Caco-2 (cell line): ENCODE measurements around the gene C22orf31. TPM values are rescaled to one million over a fixed set of nuclear protein-coding genes. Genes with fewer than 3 reads are reported as not detected.
A peak's percentile ranks its signal among the peaks of the same experiment; 100 is the strongest.

Experiments used
- BruUV-seq: library from RNA; stranded (reverse); fragments of 400-500 nt; replicated peaks from 2 replicates; lab custom pipeline; 2021; lab: Mats Ljungman, UMichigan
- CTCF ChIA-PET: fragments of 300-600 bp; sonication (Branson Sonifier 250); formaldehyde crosslinking; loops from one replicate; lab custom pipeline; 2022; ENCODE audit warnings: antibody characterized with exemption; lab: Charles Lee
- POLR2A ChIA-PET: fragments of 300-600 bp; sonication (Branson Sonifier 250); formaldehyde crosslinking; loops from one replicate; lab custom pipeline; 2022; ENCODE audit warnings: antibody characterized with exemption; lab: Charles Lee
- DNase-seq, 2 experiments: peaks; one replicate each; pipeline versions ENCODE4 v3.0.0 to v3.0.0-alpha.2; 2020 to 2022
- H3K27me3 ChIP-seq: replicated peaks from 2 replicates; pipeline ENCODE4 v1.6.0; 2011; ENCODE audit warnings: low read length; ENCODE audit not compliant: control insufficient read depth, insufficient read depth
- H3K36me3 ChIP-seq: 2 replicates; pipeline ENCODE4 v1.5.1; 2011; ENCODE audit warnings: low read length; ENCODE audit not compliant: control insufficient read depth, insufficient read depth
- H3K4me1 ChIP-seq: fragments of 250-450 bp; sonication (Bioruptor Pico); 2 replicates; pipeline ENCODE4 v1.5.1; 2020; ENCODE audit warnings: mild to moderate bottlenecking
- H3K4me3 ChIP-seq: 2 replicates; pipeline ENCODE4 v1.5.1; 2011; ENCODE audit warnings: low read depth, mild to moderate bottlenecking, control low read depth, low read length
- H3K9me3 ChIP-seq: fragments of 250-450 bp; sonication (Bioruptor Pico); 2 replicates; pipeline ENCODE4 v1.5.1; 2020; ENCODE audit warnings: mild to moderate bottlenecking, moderate library complexity
- H3K27ac Mint-ChIP-seq: one replicate; pipeline ENCODE4 v1.8.0; 2022; ENCODE audit warnings: mixed read lengths; ENCODE audit not compliant: unreplicated experiment
- H3K27me3 Mint-ChIP-seq: one replicate; pipeline ENCODE4 v1.8.0; 2022; ENCODE audit warnings: mixed read lengths; ENCODE audit not compliant: insufficient read depth, unreplicated experiment
- H3K36me3 Mint-ChIP-seq: one replicate; pipeline ENCODE4 v1.8.0; 2022; ENCODE audit warnings: mild to moderate bottlenecking, mixed read lengths; ENCODE audit not compliant: insufficient read depth, unreplicated experiment
- H3K4me1 Mint-ChIP-seq: one replicate; pipeline ENCODE4 v1.8.0; 2022; ENCODE audit warnings: low read depth, mixed read lengths; ENCODE audit not compliant: unreplicated experiment
- H3K4me3 Mint-ChIP-seq: one replicate; pipeline ENCODE4 v1.8.0; 2022; ENCODE audit warnings: mild to moderate bottlenecking, moderate library complexity, mixed read lengths; ENCODE audit not compliant: unreplicated experiment
- H3K9me3 Mint-ChIP-seq: one replicate; pipeline ENCODE4 v1.8.0; 2022; ENCODE audit warnings: mixed read lengths; ENCODE audit not compliant: unreplicated experiment
- CTCF ChIP-seq, 2 experiments: fragments of 200-600 bp in 1 of 2; IDR thresholded peaks; 1 replicate in 1 of 2; 2 replicates in 1 of 2; pipeline versions ENCODE4 v1.5.1 to v1.8.0; 2011 to 2022; ENCODE audit warnings: antibody characterized with exemption in 1 of 2, control low read depth in 1 of 2, inconsistent platforms in 1 of 2, low read depth in 1 of 2, low read length in 1 of 2, mild to moderate bottlenecking in 1 of 2, moderate library complexity in 1 of 2; ENCODE audit not compliant: insufficient read depth in 1 of 2, severe bottlenecking in 1 of 2, unreplicated experiment in 1 of 2
- intact Hi-C: fragments of 100-400 bp; cut with micrococcal nuclease; formaldehyde crosslinking; loops from one replicate; pipeline ENCODE4 v1.10.0; 2022; ENCODE audit not compliant: unreplicated experiment
- total RNA-seq: library from RNA; stranded (reverse); gene quantifications from 2 replicates; pipeline ENCODE4 v1.2.3, GENCODE V29; 2022

Gene C22orf31
- total RNA-seq, 1 experiment from 2014 or later: not detected

- Mint-ChIP-seq H3K27me3 (no peaks in the 10 kb centered on the region), H3K9me3 (no peaks in the 10 kb centered on the region), H3K36me3 (peaks cover 46% of the 10 kb centered on the region), H3K4me1 (peaks cover 30% of the 10 kb centered on the region), H3K27ac (no peak overlapping the region), H3K4me3 (no peak overlapping the region)
- no peaks in the 10 kb centered on the region for H3K9me3 ChIP-seq
- ChIA-PET POLR2A (no interaction called here), CTCF (no interaction called here)
- peaks cover 4% of the 10 kb centered on the region for H3K36me3 ChIP-seq
- intact Hi-C loops: no loop called here
- H3K4me3 ChIP-seq: no peak overlapping the region
- DNase-seq: no peak
- no peaks in the 10 kb centered on the region; the same call in 1 of the 2 replicates for H3K27me3 ChIP-seq
- no TSS peak for BruUV-seq
- TF ChIP-seq CTCF (IDR thresholded peaks at IDR 0.05; ENCODE audit: insufficient read depth in 1 of 2, low read depth in 1 of 2, low read length in 1 of 2, severe bottlenecking in 1 of 2, unreplicated experiment in 1 of 2): no peak
- peaks cover 41% of the 10 kb centered on the region for H3K4me1 ChIP-seq
Measured at GRCh38 chr22:29026579-29026978, 35.1 kb downstream of the C22orf31 start.

- Histone ChIP-seq H3K36me3 (no peaks in the 10 kb centered on the region; the same call in none of the 2 replicates), H3K27me3 (no peaks in the 10 kb centered on the region; the same call in 1 of the 2 replicates), H3K9me3 (no peaks in the 10 kb centered on the region), H3K4me1 (peaks cover 33% of the 10 kb centered on the region), H3K4me3 (no peak overlapping the region)
- POLR2A ChIA-PET: interaction anchor here (0.6 kb wide), 1 partner anchor 138 kb away, joined by 4 read pairs; no protein-coding TSS in a partner anchor
- BruUV-seq: no TSS peak
- Mint-ChIP-seq H3K36me3 (peaks cover 38% of the 10 kb centered on the region), H3K27me3 (no peaks in the 10 kb centered on the region), H3K27ac (no peak overlapping the region), H3K4me1 (peaks cover 32% of the 10 kb centered on the region), H3K4me3 (no peak overlapping the region), H3K9me3 (peaks cover 6% of the 10 kb centered on the region)
- CTCF ChIA-PET: interaction anchor here (0.6 kb wide), 1 partner anchor 136 kb away, joined by 5 read pairs; no protein-coding TSS in a partner anchor
- intact Hi-C loops: no loop called here
- DNase-seq: no peak
- TF ChIP-seq CTCF (IDR thresholded peaks at IDR 0.05; ENCODE audit: insufficient read depth in 1 of 2, low read depth in 1 of 2, low read length in 1 of 2, severe bottlenecking in 1 of 2, unreplicated experiment in 1 of 2): no peak
Measured at GRCh38 chr22:29023172-29023796, 38.3 kb downstream of the C22orf31 start.

GRCh38 chr22:29022101-29022817 is 39.4 kb downstream of the C22orf31 start:
- Histone ChIP-seq H3K27me3 (no peaks in the 10 kb centered on the region), H3K4me3 (no peak overlapping the region), H3K9me3 (no peaks in the 10 kb centered on the region), H3K36me3 (no peaks in the 10 kb centered on the region; the same call in none of the 2 replicates), H3K4me1 (peaks cover 28% of the 10 kb centered on the region)
- peaks cover 33% of the 10 kb centered on the region for H3K4me1 Mint-ChIP-seq
- H3K27ac Mint-ChIP-seq: peak overlapping the region; percentile 50
- peaks cover 38% of the 10 kb centered on the region for H3K36me3 Mint-ChIP-seq
- DNase-seq: no peak
- intact Hi-C loops: no loop called here
- H3K4me3 Mint-ChIP-seq: peak overlapping the region; percentile 46
- peaks cover 14% of the 10 kb centered on the region for H3K9me3 Mint-ChIP-seq
- CTCF ChIA-PET: no interaction called here
- no peak for TF ChIP-seq CTCF (IDR thresholded peaks at IDR 0.05; ENCODE audit: insufficient read depth in 1 of 2, low read depth in 1 of 2, low read length in 1 of 2, severe bottlenecking in 1 of 2, unreplicated experiment in 1 of 2)
- no peaks in the 10 kb centered on the region for H3K27me3 Mint-ChIP-seq
- BruUV-seq: no TSS peak
- POLR2A ChIA-PET: no interaction called here
